HG03558 (cell line): ENCODE measurements around the gene ZNF157.
"Not testable (repeated sequence)": the region's sequence is repeated elsewhere in the genome, so short reads cannot be mapped to it uniquely, and the experiment has no call there.

Source experiments
- ATAC-seq: cut with Tn5 transposase; IDR thresholded peaks from one replicate; pipeline ENCODE4 v1.9.1; 2021; ENCODE audit warnings: moderate number of reproducible peaks; ENCODE audit not compliant: unreplicated experiment; ENCODE audit errors: extremely low read depth

Gene ZNF157

DNA sequence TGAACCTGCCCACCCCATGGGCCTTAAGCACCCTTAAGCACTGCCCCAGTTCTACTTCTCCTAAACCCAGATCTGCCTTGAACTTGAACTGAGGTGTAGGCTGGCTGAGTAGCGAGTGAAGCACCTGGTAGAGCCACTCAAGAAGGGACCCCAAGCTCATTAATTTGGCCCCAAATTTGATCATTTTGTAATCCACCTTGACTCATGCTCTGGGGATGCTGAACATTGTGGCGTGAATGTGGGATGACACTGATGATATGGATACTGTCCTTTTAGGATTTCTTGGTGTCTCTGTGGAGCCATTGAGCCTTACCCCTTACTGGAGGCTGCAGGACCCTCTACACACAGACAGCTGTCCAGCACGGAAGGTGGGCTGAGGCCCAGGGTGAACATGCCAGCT is at the start of gene ZNF157:
ZNF157 (plus strand) TSS at position 301 of the 400 bp plus-strand sequence; CDS start at position 392, 91 bp downstream.
- ATAC-seq, result no peak

DNA sequence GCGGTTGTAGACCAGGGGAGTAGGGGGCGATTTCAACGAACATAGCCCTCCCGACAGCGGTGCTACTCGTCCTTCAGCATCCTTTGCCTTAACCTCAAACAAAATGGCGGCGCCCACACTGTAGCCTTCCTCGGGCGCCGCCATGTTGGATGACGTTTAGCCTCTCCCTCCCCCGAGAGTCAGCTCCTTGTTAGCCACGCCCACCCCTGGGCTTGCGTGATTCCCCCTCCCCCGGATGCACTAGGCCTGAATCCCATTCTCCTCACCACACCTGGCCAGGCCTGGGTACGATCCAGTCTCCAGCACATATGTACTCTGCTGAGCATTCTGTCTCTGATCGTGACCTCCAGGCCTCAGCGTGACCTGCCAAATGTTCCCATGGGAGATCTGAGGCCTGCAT is 49.0 kb upstream of the ZNF157 start:
- no peak for ATAC-seq

DNA sequence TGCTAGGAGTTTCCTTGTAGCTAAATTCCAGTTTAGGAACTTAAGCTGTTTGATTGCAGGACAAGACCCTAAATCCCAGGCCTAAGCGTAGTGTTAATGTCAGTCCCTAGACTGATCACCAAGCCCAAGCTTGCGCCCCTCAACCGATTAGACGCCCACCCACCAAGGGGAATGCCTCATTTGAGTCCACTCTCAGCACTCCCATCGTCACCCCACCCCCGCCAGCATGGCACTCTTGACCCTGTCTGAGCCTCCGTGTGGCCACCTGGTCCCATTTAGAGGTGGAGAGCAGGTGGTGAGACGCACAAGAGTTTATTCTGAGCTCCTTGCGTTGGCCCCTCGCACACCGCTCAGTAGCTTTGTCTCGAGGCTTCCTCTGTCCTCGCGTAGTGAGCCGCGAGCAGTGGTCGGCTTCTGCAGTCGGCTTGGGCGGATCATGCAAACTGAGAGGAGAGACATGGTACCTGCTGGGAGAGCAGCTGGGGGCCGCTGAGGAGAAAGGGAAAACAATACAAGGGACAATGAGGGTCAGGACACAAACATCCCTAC is 48.5 kb upstream of the ZNF157 start:
- ATAC-seq, result no peak

DNA sequence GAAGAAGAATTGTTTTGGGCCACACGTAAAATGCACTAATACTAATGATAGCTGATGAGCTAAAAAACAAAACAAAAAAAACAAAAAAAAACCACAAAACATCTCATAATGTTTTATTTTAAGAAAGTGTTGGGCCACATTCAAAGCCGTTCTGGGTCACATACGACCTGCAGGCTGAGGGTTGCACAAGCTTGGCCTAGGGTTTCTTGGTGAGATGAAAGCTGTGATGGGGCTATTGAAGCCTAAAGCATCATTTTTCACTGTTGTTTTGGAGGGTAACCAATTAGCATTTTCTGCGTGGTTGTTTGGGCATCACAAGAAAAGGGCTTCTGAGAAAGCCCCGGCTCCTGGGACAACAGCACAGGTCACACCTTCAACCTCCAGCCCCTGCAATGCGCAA is 42.5 kb upstream of the ZNF157 start:
- ATAC-seq, result no peak

DNA sequence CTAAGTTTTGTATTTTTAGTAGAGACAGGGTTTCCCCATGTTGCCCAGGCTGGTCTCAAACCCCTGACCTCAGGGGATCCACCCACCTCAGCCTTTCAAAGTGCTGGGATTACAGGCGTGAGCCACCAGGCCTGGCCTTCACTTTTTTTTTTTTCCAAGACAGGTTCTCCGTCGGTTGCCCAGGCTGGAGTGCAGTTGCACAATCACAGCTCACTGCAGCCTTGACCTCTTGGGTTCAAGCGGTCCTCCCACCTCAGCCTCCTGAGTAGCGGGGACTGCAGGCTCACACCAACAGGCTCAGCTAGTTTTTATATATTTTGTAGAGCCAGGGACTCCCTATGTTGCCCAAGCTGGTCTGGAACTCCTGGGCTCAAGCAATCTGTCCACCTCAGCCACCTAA is 37.6 kb upstream of the ZNF157 start:
- ATAC-seq, result not testable (repeated sequence)

DNA sequence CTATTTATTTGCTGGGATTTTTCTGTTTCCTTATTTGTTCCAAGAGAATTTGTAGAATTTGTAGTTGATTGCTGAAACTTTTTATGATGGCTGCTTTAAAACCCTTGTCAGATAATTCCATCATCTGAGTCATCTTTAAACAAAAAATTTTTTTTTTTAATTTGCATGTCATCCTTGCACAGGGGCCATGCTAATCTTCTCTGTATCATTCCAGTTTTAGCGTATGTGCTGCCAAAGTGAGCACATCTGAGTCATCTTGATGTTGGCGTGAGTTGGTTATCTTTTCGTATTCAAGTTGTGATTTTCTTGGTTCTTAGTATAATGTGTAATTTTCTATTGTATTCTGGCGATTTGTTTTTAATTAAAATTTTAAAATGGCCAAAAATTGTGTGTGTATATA is 18.7 kb upstream of the ZNF157 start:
- no peak for ATAC-seq

DNA sequence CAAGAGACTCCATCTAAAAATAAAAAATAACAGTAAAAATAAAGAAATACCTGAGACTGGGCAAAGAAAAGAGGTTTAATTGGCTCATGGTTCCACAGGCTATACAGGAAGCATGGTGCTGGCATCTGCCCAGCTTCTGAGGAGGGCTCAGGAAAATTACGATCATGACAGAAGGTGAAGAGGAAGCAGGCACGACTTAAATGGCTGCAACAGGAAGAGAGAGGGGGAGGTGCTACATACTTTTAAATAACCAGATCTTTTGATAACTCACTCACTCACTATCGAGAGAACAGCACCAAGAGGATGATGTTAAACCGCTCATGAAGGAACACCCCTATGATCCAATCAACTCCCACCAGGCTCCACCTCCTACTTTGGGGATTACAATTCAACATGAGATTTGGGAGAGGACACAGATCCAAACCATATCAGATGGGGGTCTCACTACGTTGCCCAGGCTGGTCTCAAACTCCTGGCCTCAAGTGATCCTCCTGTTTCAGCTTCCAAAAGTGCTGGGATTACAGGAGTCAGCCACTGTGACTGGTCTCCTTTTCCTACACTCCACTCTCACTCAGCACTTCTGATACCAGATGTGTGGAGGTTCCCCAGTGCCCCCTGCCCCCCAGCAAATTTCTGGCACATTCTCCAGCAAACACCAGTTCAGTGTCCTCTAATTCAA is 11.9 kb upstream of the ZNF157 start:
- ATAC-seq, result no peak

DNA sequence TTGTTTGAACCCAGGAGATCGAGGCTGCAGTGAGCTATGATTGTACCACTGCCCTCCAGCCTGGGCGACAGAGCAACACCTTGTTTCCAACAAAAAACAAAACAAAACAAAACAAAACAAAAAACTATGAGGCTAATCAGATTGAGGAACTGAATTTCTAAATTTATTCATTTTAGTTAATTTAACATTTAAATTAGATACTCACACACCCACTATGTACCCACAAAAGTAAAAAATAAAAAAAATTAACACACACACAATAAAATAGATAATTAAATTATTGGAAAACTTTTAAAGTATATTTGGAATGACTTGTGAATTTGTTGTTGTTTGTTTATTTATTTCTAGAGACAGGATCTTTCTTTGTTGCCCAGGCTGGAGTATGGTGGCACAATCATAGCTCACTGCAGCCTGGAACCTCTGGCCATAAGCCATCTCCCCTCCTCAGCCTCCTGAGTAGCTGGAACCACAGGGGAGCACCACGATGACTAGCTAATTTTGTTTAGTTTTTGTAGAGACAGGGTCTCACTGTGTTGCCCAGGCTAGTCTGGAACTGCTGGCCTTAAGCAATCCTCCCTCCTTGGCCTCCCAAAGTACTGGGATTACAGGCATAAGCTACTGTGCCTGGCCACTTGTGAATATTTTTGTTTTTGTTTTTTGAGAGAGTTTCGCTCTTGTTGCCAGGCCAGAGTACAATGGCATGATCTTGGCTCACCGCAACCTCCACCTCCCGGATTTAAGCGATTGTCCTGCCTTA is 9.8 kb upstream of the ZNF157 start:
- no peak for ATAC-seq

DNA sequence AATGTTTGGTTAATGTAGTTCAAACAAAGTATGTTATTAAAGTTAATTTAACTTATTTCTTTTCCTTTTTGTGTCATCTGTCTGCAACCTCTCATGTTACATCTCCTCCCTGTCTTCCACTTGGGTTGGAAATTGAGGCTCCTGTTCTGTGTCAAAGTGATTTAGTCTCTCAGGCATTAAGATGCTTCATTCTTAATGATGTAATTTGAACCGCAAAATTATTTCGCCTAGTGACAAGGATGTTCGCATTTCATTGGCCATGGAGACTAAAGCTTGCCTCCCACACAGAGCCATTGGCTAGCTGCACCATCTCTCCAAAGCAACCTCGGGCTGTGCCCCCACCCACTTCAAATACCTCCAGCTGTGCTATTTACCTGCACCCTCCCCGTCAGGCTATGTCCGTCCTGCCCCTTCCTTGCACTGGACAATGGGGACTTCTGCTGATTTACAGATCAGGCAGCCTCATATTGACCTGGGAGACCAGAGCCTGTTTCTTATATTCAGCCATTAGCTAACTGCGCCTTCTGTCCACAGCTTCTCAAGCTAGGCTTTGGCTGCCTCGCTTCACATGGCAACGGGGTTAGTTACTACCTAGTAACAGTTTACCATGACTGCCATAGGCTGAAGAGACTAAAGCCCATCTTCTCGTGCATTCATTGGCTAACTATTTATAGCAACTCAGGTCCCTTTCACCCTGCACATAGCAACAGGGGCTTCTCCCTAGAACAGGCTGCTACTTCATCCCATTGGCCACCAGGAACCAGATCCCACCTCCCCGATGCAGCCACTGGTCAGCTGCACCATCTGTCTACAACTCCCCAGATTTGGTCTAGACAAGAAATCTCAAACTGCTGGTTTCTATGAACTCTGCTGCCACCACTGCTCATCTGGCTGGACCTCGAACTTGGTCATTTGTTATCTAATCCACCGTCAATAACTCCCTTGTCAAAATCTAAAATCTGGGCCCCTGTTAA is 8.6 kb upstream of the ZNF157 start:
- ATAC-seq, result peak; percentile 63

DNA sequence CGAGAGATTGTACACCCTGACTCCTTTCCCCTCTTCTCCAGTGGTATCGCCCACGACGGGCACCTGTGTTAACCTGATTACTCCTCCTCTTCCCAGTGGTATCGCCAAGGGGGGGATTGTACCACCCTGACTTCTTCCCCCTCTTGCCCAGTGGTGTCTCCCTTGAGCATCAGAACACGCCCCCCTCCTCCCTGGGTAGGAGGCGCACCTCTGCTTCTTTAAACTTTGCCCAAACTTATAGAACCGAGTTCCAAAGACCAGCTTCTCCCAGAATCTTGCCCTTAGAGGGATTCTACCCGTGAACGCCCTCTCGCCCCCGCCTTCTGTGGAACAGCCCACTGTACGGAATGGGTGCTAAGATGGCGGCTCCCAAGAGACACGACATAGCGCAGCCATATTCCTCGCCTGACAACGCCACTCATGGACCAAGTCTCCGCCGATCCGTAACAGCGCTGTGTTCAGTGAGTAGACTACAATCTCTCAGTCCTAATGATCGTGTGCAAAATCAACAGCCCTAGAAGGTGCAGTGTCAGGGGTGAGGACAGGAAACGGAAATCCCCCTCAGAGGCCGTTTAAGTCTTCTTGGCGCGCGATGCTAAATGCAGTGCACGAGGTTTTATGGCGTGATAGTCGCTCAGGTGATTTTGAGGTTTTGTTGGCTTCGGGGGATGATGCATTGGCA is 4.2 kb upstream of the ZNF157 start:
- ATAC-seq, result peak; percentile 31

DNA sequence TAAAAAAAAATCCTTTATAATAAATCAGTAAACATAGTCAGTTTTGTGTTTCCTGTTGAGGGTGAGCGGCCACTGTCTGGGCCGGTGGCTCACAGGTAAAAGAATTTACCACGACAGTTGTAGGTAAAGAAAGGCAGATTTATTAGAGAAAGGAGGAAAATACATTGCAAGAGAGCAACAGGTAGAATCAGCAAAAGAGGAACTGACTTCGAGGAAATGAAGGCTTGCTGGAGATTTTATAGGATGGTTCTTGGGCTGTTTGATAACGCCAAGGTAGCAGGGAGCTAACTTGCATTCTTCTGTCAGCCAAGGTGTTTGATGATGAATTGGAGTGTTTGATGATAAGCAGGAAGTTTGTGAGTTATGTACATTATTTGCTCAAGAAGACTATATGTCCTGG is 2.8 kb downstream of the ZNF157 start:
- no peak for ATAC-seq

DNA sequence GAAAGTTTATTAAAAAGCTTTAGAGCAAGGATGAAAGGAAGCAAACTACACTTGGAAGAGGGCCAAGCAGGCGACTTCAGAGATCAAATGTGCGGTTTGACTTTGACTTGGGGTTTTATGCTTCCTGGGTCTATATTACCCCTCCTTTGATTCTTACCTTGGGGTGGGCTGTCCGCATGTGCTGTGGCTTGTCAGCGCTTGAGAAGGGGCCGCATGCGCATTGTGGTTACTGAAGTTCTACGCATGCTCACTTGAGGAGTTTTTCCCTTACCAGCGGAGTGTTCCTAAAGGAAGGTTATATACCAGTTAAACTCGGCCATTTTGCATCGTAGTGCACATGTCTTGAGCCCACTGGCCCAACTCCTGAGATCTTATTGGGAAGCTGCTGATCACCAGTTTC is 9.9 kb downstream of the ZNF157 start:
- no peak for ATAC-seq

DNA sequence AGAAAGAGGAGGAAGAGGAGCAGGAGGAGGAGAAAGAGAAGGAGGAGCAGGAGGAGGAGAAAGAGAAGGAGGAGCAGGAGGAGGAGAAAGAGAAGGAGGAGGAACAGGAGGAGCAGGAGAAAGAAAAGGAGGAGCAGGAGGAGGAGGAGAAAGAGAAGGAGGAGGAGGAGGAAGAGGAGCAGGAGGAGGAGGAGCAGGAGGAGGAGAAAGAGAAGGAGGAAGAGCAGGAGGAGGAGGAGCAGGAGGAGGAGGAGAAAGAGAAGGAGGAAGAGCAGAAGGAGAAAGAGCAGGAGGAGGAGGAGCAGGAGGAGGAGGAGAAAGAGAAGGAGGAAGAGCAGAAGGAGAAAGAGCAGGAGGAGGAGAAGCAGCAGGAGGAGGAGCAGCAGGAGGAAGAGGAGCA is 10.5 kb downstream of the ZNF157 start:
- ATAC-seq, result not testable (repeated sequence)

DNA sequence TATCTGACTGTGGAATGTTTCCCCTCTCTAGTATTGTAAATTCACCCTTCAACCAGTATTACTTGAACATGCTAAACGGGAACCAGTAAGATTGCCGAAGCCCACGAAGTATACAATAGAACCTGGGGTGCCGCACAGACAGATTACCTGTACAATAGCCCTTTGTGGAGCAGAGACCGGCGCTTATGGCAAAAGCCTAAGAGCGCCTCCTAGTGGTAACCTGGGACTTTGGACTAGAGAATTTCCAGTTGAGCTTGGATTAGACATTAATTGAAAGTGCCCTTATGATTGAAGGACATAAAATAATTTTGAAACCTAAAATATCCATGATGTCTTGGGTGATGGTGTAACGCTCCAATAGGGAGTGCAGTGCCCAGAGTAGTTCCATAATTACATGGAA is 14.1 kb downstream of the ZNF157 start:
- ATAC-seq, result no peak

DNA sequence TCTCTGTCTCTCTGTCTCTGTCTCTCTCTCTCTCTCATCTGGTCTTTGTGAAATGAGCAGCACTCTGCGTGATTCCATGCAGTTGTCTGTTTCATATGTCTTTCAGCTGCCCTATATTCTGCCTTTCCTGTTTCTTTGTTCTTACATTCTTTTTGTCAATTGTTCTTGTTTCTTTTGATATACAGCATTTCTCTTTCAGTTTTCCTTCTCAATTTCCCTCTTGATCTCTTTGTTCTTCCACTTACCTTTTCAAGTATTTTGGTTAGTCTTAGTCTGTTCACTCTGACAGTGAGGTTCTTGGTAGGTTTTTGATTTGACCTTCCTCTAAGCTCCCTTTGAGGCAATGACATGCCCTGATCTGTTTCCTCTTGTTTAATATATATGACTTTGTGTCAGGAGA is 20.4 kb downstream of the ZNF157 start:
- ATAC-seq, result no peak

DNA sequence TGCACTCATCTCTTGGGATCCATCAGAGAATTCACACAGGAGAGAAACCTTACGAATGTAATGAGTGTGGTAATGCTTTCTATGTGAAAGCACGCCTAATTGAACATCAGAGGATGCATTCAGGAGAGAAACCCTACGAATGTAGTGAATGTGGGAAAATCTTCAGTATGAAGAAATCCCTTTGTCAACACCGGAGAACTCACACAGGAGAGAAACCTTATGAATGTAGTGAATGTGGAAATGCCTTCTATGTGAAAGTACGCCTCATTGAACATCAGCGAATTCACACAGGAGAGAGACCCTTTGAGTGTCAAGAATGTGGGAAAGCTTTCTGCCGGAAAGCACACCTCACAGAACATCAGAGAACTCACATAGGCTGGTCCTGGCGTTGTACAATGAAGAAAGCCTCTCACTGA is 42.8 kb downstream of the ZNF157 start:
- ATAC-seq, result no peak

DNA sequence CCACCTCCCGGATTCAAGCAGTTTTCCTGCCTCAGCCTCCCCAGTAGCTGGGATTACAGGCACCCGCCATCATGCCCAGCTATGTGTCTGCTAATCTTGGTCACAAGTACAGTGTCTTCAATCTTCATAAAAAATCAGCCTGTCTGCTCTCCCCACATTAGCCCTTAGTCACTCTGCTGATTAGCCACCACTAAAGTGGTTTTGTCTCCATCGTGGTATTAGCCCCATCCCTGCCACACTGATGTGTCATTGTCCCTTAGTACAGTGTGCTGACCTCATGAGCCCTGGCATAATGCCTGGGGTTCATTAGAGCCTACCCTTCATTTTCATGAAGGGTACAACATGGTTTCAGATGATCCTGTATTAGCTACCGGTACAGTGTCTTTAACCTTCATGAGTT is 49.9 kb downstream of the ZNF157 start:
- ATAC-seq, result no peak

DNA sequence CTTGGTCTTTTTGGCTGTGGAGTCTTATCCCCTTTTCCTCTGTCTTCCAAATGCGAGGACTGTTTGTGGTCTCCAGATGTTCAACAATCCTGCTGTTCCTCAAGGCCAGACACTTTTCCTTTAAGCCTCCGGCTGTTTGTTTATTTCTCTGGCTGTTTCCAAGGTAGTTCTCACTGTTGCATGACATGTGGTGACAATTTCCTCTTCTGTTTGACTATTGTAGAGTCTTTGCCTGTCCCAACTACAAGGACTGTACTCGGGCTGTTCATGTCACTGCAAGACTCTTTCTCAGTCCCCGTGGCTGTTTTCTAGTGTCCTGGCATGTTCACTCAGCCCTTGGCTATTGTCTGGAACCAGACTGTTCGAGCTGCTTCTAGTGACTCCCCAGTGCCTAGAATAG is 50.6 kb downstream of the ZNF157 start:
- ATAC-seq, result no peak

DNA sequence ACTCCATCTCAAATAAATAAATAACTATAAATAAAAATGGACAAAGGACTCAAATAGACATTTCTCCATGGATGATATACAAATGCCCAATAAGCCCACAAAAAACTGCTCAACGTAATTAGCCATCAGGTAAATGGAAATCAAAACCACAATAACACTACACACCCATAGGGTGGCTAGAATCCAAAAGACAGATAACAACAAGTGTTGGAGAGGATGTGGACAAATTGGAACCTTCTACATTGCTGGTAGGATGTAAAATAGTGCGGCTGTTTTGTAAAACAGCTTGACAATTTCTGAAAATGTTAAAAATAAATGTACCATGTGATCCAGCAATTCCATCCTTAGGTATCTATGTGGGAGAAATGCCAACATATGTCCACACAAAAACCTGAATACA is 52.1 kb downstream of the ZNF157 start:
- no peak for ATAC-seq

DNA sequence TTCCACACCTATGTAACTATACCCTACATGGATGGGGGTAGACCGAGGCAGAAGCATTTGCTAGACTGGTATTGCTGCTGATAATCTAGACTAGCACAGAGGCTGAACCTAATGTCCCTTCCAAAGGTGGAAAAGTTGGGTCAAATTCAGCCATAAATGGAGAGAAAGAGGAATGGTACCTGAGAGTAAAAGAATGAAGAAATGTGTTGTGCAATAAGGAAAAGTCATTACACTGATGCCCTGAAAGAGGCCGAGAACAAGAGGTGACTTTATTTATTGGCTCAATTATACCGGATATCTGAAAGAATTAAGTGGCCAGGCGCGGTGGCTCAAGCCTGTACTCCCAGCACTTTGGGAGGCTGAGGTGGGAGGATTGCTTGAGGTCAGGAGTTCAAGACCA is 60.5 kb downstream of the ZNF157 start:
- ATAC-seq, result no peak
